DOHH2 (cell line): ENCODE data around the gene MRM1.

Source experiments
- H3F3A ChIP-seq: fragments of 200-600 bp; sonication (generic), shearing (Covaris generic); 2 replicates; pipeline ENCODE4 v1.6.0; 2016; ENCODE audit warnings: antibody characterized with exemption, mild to moderate bottlenecking; ENCODE audit not compliant: control insufficient read depth, insufficient read depth
- H3K27ac ChIP-seq: fragments of 200-600 bp; sonication (generic); 2 replicates; pipeline ENCODE4 v1.5.1; 2014; ENCODE audit warnings: low read depth, mild to moderate bottlenecking, low read length, moderate library complexity
- H3K27me3 ChIP-seq: fragments of 200-600 bp; sonication (generic); 2 replicates; pipeline ENCODE4 v1.6.1; 2014; ENCODE audit warnings: mild to moderate bottlenecking, low read length, mixed read lengths; ENCODE audit not compliant: control insufficient read depth
- H3K36me3 ChIP-seq: fragments of 200-600 bp; sonication (generic); 2 replicates; pipeline ENCODE4 v1.6.1; 2014; ENCODE audit warnings: mild to moderate bottlenecking, low read length, moderate library complexity, mixed read lengths; ENCODE audit not compliant: control insufficient read depth
- H3K4me1 ChIP-seq: fragments of 200-600 bp; sonication (generic); 2 replicates; pipeline ENCODE4 v1.6.1; 2014; ENCODE audit warnings: mild to moderate bottlenecking, low read length, mixed read lengths; ENCODE audit not compliant: control insufficient read depth
- H3K4me2 ChIP-seq: fragments of 200-600 bp; sonication (generic); 2 replicates; pipeline ENCODE4 v1.6.0; 2014; ENCODE audit warnings: mild to moderate bottlenecking, low read length, moderate library complexity
- H3K4me3 ChIP-seq: fragments of 200-600 bp; sonication (generic); 2 replicates; pipeline ENCODE4 v1.5.1; 2014; ENCODE audit warnings: mild to moderate bottlenecking, low read length, mixed read lengths
- H3K79me2 ChIP-seq: fragments of 200-600 bp; sonication (generic); 2 replicates; pipeline ENCODE4 v1.6.1; 2014; ENCODE audit warnings: mild to moderate bottlenecking, low read length, mixed read lengths; ENCODE audit not compliant: control insufficient read depth
- H3K9me2 ChIP-seq: fragments of 200-600 bp; sonication (generic); replicated peaks from 2 replicates; pipeline ENCODE4 v1.6.1; 2014; ENCODE audit warnings: mild to moderate bottlenecking, low read length, mixed read lengths; ENCODE audit not compliant: control insufficient read depth
- H3K9me3 ChIP-seq: fragments of 200-600 bp; sonication (generic); 2 replicates; pipeline ENCODE4 v1.6.1; 2014; ENCODE audit warnings: antibody characterized with exemption, low read length, mixed read lengths; ENCODE audit not compliant: control insufficient read depth, insufficient read depth
- H4K20me1 ChIP-seq: fragments of 200-600 bp; sonication (generic); 2 replicates; pipeline ENCODE4 v1.6.0; 2014; ENCODE audit warnings: low read depth, mild to moderate bottlenecking, antibody characterized with exemption, low read length, moderate library complexity; ENCODE audit not compliant: control insufficient read depth, insufficient read depth
- CTCF ChIP-seq: fragments of 200-600 bp; sonication (generic); IDR thresholded peaks from one replicate; pipeline ENCODE4 v1.5.1; 2014; ENCODE audit warnings: antibody characterized with exemption, mild to moderate bottlenecking, low read depth, low read length; ENCODE audit not compliant: poor library complexity, severe bottlenecking
- EZH2phosphoT487 ChIP-seq: fragments of 200-600 bp; sonication (generic); IDR thresholded peaks from 2 replicates; pipeline ENCODE4 v1.6.1; 2017; ENCODE audit warnings: borderline replicate concordance, mild to moderate bottlenecking, antibody characterized with exemption, low read length, moderate library complexity, mixed read lengths

The MRM1 gene

GRCh38 chr17:36632916-36633771 lies 31.8 kb downstream of the MRM1 start:
- Histone ChIP-seq H3K4me1 (peaks cover 4% of the 10 kb centered on the region; the same call in 1 of the 2 replicates), H3K27ac (no peak overlapping the region)

GRCh38 chr17:36640346-36640745 lies 39.0 kb downstream of the MRM1 start:
- no peaks in the 10 kb centered on the region for H3K36me3 ChIP-seq
- no peaks in the 10 kb centered on the region for H3K9me3 ChIP-seq
- no peak overlapping the region for H3K4me2 ChIP-seq
- H3K79me2 ChIP-seq = no peaks in the 10 kb centered on the region
- H3K27ac ChIP-seq = no peak overlapping the region
- peaks cover 17% of the 10 kb centered on the region; the same call in 1 of the 2 replicates for H3K27me3 ChIP-seq
- no peaks in the 10 kb centered on the region for H3K9me2 ChIP-seq
- TF ChIP-seq CTCF (no peak), EZH2phosphoT487 (no peak)
- no peaks in the 10 kb centered on the region for H3F3A ChIP-seq
- H4K20me1 ChIP-seq = no peaks in the 10 kb centered on the region
- H3K4me3 ChIP-seq = no peak overlapping the region
- no peaks in the 10 kb centered on the region for H3K4me1 ChIP-seq

More at GRCh38 chr17:36632916-36633771, 31.8 kb downstream of the MRM1 start:
- Histone ChIP-seq H3K4me3 (no peak overlapping the region), H4K20me1 (no peaks in the 10 kb centered on the region), H3K27me3 (no peaks in the 10 kb centered on the region), H3K79me2 (no peaks in the 10 kb centered on the region), H3K9me2 (no peaks in the 10 kb centered on the region), H3F3A (no peaks in the 10 kb centered on the region), H3K9me3 (no peaks in the 10 kb centered on the region), H3K36me3 (no peaks in the 10 kb centered on the region), H3K4me2 (no peak overlapping the region)
- TF ChIP-seq CTCF = no peak
- no peak for TF ChIP-seq EZH2phosphoT487

GRCh38 chr17:36640836-36641235 lies 39.5 kb downstream of the MRM1 start:
- peaks cover 17% of the 10 kb centered on the region; the same call in 1 of the 2 replicates for H3K27me3 ChIP-seq
- H3K4me3 ChIP-seq = no peak overlapping the region
- H3K79me2 ChIP-seq = no peaks in the 10 kb centered on the region
- no peaks in the 10 kb centered on the region for H3K36me3 ChIP-seq
- no peak for TF ChIP-seq CTCF
- TF ChIP-seq EZH2phosphoT487 = no peak
- no peak overlapping the region for H3K4me2 ChIP-seq
- H4K20me1 ChIP-seq = no peaks in the 10 kb centered on the region
- no peaks in the 10 kb centered on the region for H3K9me2 ChIP-seq
- H3K27ac ChIP-seq = no peak overlapping the region
- no peaks in the 10 kb centered on the region for H3K9me3 ChIP-seq
- H3K4me1 ChIP-seq = no peaks in the 10 kb centered on the region
- H3F3A ChIP-seq = no peaks in the 10 kb centered on the region
